H9 (cell line): Measurements from ENCODE around the gene TXNDC5. TPM values are rescaled to one million over a fixed set of nuclear protein-coding genes. Genes with fewer than 3 reads are reported as not detected.

Source experiments
- DNase-seq: peaks from one replicate; pipeline ENCODE4 v3.0.0-alpha.2; 2017
- H2AFZ ChIP-seq: one replicate; pipeline ENCODE4 v1.6.1; 2013; ENCODE audit warnings: mild to moderate bottlenecking, low read length, control low read depth, moderate library complexity
- H2AK5ac ChIP-seq: 2 replicates; pipeline ENCODE4 v1.6.1; 2013; ENCODE audit warnings: low read length, control low read depth, mixed read lengths; ENCODE audit not compliant: insufficient read length
- H2BK120ac ChIP-seq: one replicate; pipeline ENCODE4 v1.6.1; 2013; ENCODE audit warnings: low read depth, mild to moderate bottlenecking, low read length, control low read depth, inconsistent platforms; ENCODE audit not compliant: poor library complexity, severe bottlenecking
- H2BK12ac ChIP-seq: 2 replicates; pipeline ENCODE4 v1.6.1; 2013; ENCODE audit warnings: low read length, control low read depth, mixed read lengths, low read depth; ENCODE audit not compliant: insufficient read length
- H2BK15ac ChIP-seq: 2 replicates; pipeline ENCODE4 v1.6.1; 2013; ENCODE audit warnings: low read depth, low read length, control low read depth
- H2BK20ac ChIP-seq: one replicate; pipeline ENCODE4 v1.6.1; 2013; ENCODE audit warnings: low read depth, mild to moderate bottlenecking, low read length, control low read depth, inconsistent platforms; ENCODE audit not compliant: poor library complexity, severe bottlenecking
- H2BK5ac ChIP-seq: 2 replicates; pipeline ENCODE4 v1.6.1; 2013; ENCODE audit warnings: low read length, control low read depth, mixed read lengths; ENCODE audit not compliant: insufficient read length
- H3K14ac ChIP-seq: 2 replicates; pipeline ENCODE4 v1.6.1; 2013; ENCODE audit warnings: low read length, control low read depth; ENCODE audit not compliant: insufficient read depth
- H3K18ac ChIP-seq: 2 replicates; pipeline ENCODE4 v1.6.1; 2013; ENCODE audit warnings: low read depth, mild to moderate bottlenecking, mixed read lengths, low read length, control low read depth; ENCODE audit not compliant: insufficient read length
- H3K23ac ChIP-seq: 2 replicates; pipeline ENCODE4 v1.6.1; 2013; ENCODE audit warnings: low read length, control low read depth, mixed read lengths, low read depth; ENCODE audit not compliant: insufficient read length
- H3K23me2 ChIP-seq: 2 replicates; pipeline ENCODE4 v1.6.1; 2013; ENCODE audit warnings: low read depth, mild to moderate bottlenecking, mixed read lengths, low read length, control low read depth; ENCODE audit not compliant: insufficient read length, poor library complexity, severe bottlenecking
- H3K27ac ChIP-seq: 2 replicates; pipeline ENCODE4 v1.5.1; 2013; ENCODE audit warnings: low read length, control low read depth, mixed read lengths, low read depth; ENCODE audit not compliant: insufficient read length
- H3K27me3 ChIP-seq: 2 replicates; pipeline ENCODE4 v1.6.1; 2013; ENCODE audit warnings: low read length, control low read depth, inconsistent platforms; ENCODE audit not compliant: insufficient read depth
- H3K4ac ChIP-seq: 2 replicates; pipeline ENCODE4 v1.6.1; 2013; ENCODE audit warnings: low read depth, mild to moderate bottlenecking, control low read depth, inconsistent platforms, low read length, moderate library complexity
- H3K4me1 ChIP-seq: 2 replicates; pipeline ENCODE4 v1.6.1; 2013; ENCODE audit warnings: low read length, control low read depth, inconsistent platforms; ENCODE audit not compliant: insufficient read depth
- H3K4me2 ChIP-seq: 2 replicates; pipeline ENCODE4 v1.6.1; 2013; ENCODE audit warnings: low read length, control low read depth, mixed read lengths; ENCODE audit not compliant: insufficient read length, insufficient read depth
- H3K56ac ChIP-seq: 2 replicates; pipeline ENCODE4 v1.6.1; 2013; ENCODE audit warnings: low read depth, mild to moderate bottlenecking, mixed read lengths, low read length, control low read depth; ENCODE audit not compliant: insufficient read length
- H3K79me1 ChIP-seq: 2 replicates; pipeline ENCODE4 v1.6.1; 2013; ENCODE audit warnings: low read depth, mild to moderate bottlenecking, moderate library complexity, low read length, control low read depth, inconsistent platforms; ENCODE audit not compliant: insufficient read depth, poor library complexity, severe bottlenecking
- H3K79me2 ChIP-seq: 2 replicates; pipeline ENCODE4 v1.6.1; 2013; ENCODE audit warnings: low read length, control low read depth, inconsistent platforms; ENCODE audit not compliant: insufficient read depth
- H3K9ac ChIP-seq: 2 replicates; pipeline ENCODE4 v1.6.1; 2013; ENCODE audit warnings: low read length, control low read depth, mixed read lengths; ENCODE audit not compliant: insufficient read length; ENCODE audit errors: extremely low read depth
- H3K9me3 ChIP-seq: one replicate; pipeline ENCODE4 v1.6.1; 2013; ENCODE audit warnings: low read depth, low read length, inconsistent platforms; ENCODE audit not compliant: control insufficient read depth
- H3T11ph ChIP-seq: one replicate; pipeline ENCODE4 v1.6.1; 2013; ENCODE audit warnings: mild to moderate bottlenecking, low read length, control low read depth, inconsistent platforms
- H4K20me1 ChIP-seq: one replicate; pipeline ENCODE4 v1.6.1; 2013; ENCODE audit not compliant: control insufficient read depth, insufficient read length, insufficient read depth
- H4K5ac ChIP-seq: 2 replicates; pipeline ENCODE4 v1.6.1; 2013; ENCODE audit warnings: low read depth, mild to moderate bottlenecking, mixed read lengths, low read length, control low read depth; ENCODE audit not compliant: insufficient read length
- H4K8ac ChIP-seq: replicated peaks from 2 replicates; pipeline ENCODE4 v1.6.1; 2013; ENCODE audit warnings: low read length, control low read depth, mixed read lengths, low read depth; ENCODE audit not compliant: insufficient read length
- H4K91ac ChIP-seq: 2 replicates; pipeline ENCODE4 v1.6.1; 2013; ENCODE audit warnings: low read depth, mild to moderate bottlenecking, moderate library complexity, mixed read lengths, low read length, control low read depth; ENCODE audit not compliant: insufficient read length
- H3K27ac Mint-ChIP-seq, 3 experiments: 2 replicates in 2 of 3; 3 replicates in 1 of 3; pipeline ENCODE4 v1.8.0; 2020 to 2021; ENCODE audit warnings: mixed read lengths in 3 of 3, mild to moderate bottlenecking in 1 of 3, moderate library complexity in 1 of 3
- H3K27me3 Mint-ChIP-seq: 2 replicates; pipeline ENCODE4 v1.8.0; 2021; ENCODE audit warnings: low read depth, mild to moderate bottlenecking, moderate library complexity, mixed read lengths
- H3K36me3 Mint-ChIP-seq, 3 experiments: 2 replicates in 2 of 3; 3 replicates in 1 of 3; pipeline ENCODE4 v1.8.0; 2020 to 2021; ENCODE audit warnings: low read depth in 3 of 3, mixed read lengths in 3 of 3; ENCODE audit not compliant: insufficient read depth in 1 of 3
- H3K4me1 Mint-ChIP-seq, 2 experiments: 2 replicates each; pipeline ENCODE4 v1.8.0; 2020; ENCODE audit warnings: mixed read lengths in 2 of 2
- H3K4me3 Mint-ChIP-seq, 2 experiments: 2 replicates in 1 of 2; 3 replicates in 1 of 2; pipeline ENCODE4 v1.8.0; 2020 to 2021; ENCODE audit warnings: mild to moderate bottlenecking in 2 of 2, mixed read lengths in 2 of 2, moderate library complexity in 1 of 2
- H3K9me3 Mint-ChIP-seq, 2 experiments: 2 replicates in 1 of 2; 3 replicates in 1 of 2; pipeline ENCODE4 v1.8.0; 2020; ENCODE audit warnings: mild to moderate bottlenecking in 2 of 2, mixed read lengths in 2 of 2, moderate library complexity in 1 of 2
- CTCF ChIP-seq: fragments of 200-600 bp; sonication (generic); conservative IDR thresholded peaks from 3 replicates; pipeline ENCODE4 v1.8.0; 2021; ENCODE audit warnings: antibody characterized with exemption, mild to moderate bottlenecking
- WGBS: extraction: QIAGEN DNeasy Blood & Tissue Kit; methylation state at CpG from one replicate; pipeline ENCODE4 v1.1.7; 2013; ENCODE audit warnings: missing lambda C conversion rate, low lambda C conversion rate, mixed read lengths; ENCODE audit not compliant: insufficient read length; ENCODE audit errors: extremely low coverage; 5-methylcytosine and 5-hydroxymethylcytosine counted together
- total RNA-seq: library from RNA; stranded (reverse); gene quantifications from 2 replicates; pipeline ENCODE4 v1.2.1, GENCODE V29; 2021

TXNDC5 gene
- total RNA-seq, 1 experiment from 2014 or later, result 130 TPM

DNA sequence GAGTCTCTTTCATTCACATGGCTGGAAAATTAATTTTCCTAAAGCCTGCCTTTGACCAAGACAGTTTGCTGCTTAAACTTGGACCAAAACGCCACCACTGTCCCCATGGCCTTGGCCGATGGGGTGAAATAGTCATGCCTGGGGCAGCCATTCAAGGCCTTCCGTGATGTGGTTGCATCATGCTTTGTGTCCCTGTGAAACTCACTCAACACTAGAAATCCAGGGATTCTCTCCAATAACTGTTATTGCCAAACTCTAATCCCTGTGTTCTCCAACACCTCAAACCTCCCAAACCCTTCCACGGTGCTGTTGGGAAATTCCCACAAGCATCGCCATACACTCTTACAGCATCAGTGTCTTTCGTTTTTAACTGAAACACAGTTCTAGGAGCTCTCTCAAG is 1.4 kb upstream of the TXNDC5 start:
- no CpG with 5 or more reads among the region's 6 CpGs for WGBS
- no peak overlapping the region for H3K9ac ChIP-seq
- no peak overlapping the region for H4K5ac ChIP-seq
- H3K4me2 ChIP-seq, result no peak overlapping the region
- H3K79me1 ChIP-seq, result no peaks in the 10 kb centered on the region
- H3K56ac ChIP-seq, result no peak overlapping the region
- no peaks in the 10 kb centered on the region for H3K9me3 ChIP-seq
- TF ChIP-seq CTCF, result no peak
- no peak overlapping the region for H3T11ph ChIP-seq
- no peak overlapping the region for H2AFZ ChIP-seq
- H3K4me1 Mint-ChIP-seq, result peaks cover 9 to 12% of the 10 kb centered on the region in 2 experiments
- H3K23me2 ChIP-seq, result peaks cover 10% of the 10 kb centered on the region
- no peak overlapping the region for H2BK120ac ChIP-seq
- no peak overlapping the region for H2BK15ac ChIP-seq
- H2AK5ac ChIP-seq, result no peak overlapping the region
- DNase-seq, result no peak
- no peak overlapping the region for H4K8ac ChIP-seq
- no peaks in the 10 kb centered on the region; the same call in 1 of the 2 replicates for H3K27me3 Mint-ChIP-seq
- no peak overlapping the region for H2BK5ac ChIP-seq
- no peak overlapping the region for H3K14ac ChIP-seq
- H3K18ac ChIP-seq, result no peak overlapping the region
- no peak overlapping the region for H2BK20ac ChIP-seq
- H3K4me3 Mint-ChIP-seq, result no peak overlapping the region
- H4K20me1 ChIP-seq, result no peaks in the 10 kb centered on the region
- no peak overlapping the region for H3K4ac ChIP-seq
- H3K9me3 Mint-ChIP-seq, result no peaks in the 10 kb centered on the region
- H3K27me3 ChIP-seq, result no peaks in the 10 kb centered on the region; the same call in 1 of the 2 replicates
- no peak overlapping the region for H3K27ac ChIP-seq
- H3K36me3 Mint-ChIP-seq, result peaks cover 0 to 5% (median 5%) of the 10 kb centered on the region in 3 experiments; a peak in 5 of 7 replicates
- no peak overlapping the region for H3K27ac Mint-ChIP-seq
- H3K23ac ChIP-seq, result no peak overlapping the region
- no peaks in the 10 kb centered on the region for H3K4me1 ChIP-seq
- no peak overlapping the region for H2BK12ac ChIP-seq
- peaks cover 21% of the 10 kb centered on the region; the same call in 1 of the 2 replicates for H3K79me2 ChIP-seq
- no peak overlapping the region for H4K91ac ChIP-seq
